ENCODE results near the gene EHMT1.

EHMT1 gene

GRCh38 chr9:137757139-137757538 lies 138.3 kb downstream of the EHMT1 start:
- in situ Hi-C loops (cut with MboI; ENCODE audit: low sequenced_read_pairs) = no loop called here

- in situ Hi-C loops (cut with MboI; ENCODE audit: low sequenced_read_pairs) = no loop called here
Observed at GRCh38 chr9:137757613-137758029, 138.8 kb downstream of the EHMT1 start.

GRCh38 chr9:137758067-137758466 lies 139.3 kb downstream of the EHMT1 start:
- in situ Hi-C loops (cut with MboI; ENCODE audit: low sequenced_read_pairs) = no loop called here

GRCh38 chr9:137759117-137759516 lies 140.3 kb downstream of the EHMT1 start:
- in situ Hi-C loops (cut with MboI; ENCODE audit: low sequenced_read_pairs) = no loop called here

GRCh38 chr9:137759649-137760321 lies 141.0 kb downstream of the EHMT1 start:
- in situ Hi-C loops (cut with MboI; ENCODE audit: low sequenced_read_pairs) = no loop called here

GRCh38 chr9:137760426-137760825 lies 141.6 kb downstream of the EHMT1 start:
- in situ Hi-C loops (cut with MboI; ENCODE audit: low sequenced_read_pairs) = no loop called here

GRCh38 chr9:137761032-137761431 lies 142.2 kb downstream of the EHMT1 start:
- in situ Hi-C loops (cut with MboI; ENCODE audit: low sequenced_read_pairs) = no loop called here

GRCh38 chr9:137761793-137762192 lies 143.0 kb downstream of the EHMT1 start:
- in situ Hi-C loops (cut with MboI; ENCODE audit: low sequenced_read_pairs) = no loop called here

GRCh38 chr9:137762414-137763061 lies 143.7 kb downstream of the EHMT1 start:
- in situ Hi-C loops (cut with MboI; ENCODE audit: low sequenced_read_pairs) = no loop called here

GRCh38 chr9:137763271-137763955 lies 144.6 kb downstream of the EHMT1 start:
- in situ Hi-C loops (cut with MboI; ENCODE audit: low sequenced_read_pairs) = no loop called here

GRCh38 chr9:137764171-137764671 lies 145.4 kb downstream of the EHMT1 start:
- in situ Hi-C loops (cut with MboI; ENCODE audit: low sequenced_read_pairs) = no loop called here

- in situ Hi-C loops (cut with MboI; ENCODE audit: low sequenced_read_pairs) = no loop called here
Observed at GRCh38 chr9:137764981-137765380, 146.2 kb downstream of the EHMT1 start.

GRCh38 chr9:137765536-137765935 lies 146.7 kb downstream of the EHMT1 start:
- in situ Hi-C loops (cut with MboI; ENCODE audit: low sequenced_read_pairs) = no loop called here

GRCh38 chr9:137771580-137771979 lies 152.8 kb downstream of the EHMT1 start:
- in situ Hi-C loops (cut with MboI; ENCODE audit: low sequenced_read_pairs) = no loop called here

- in situ Hi-C loops (cut with MboI; ENCODE audit: low sequenced_read_pairs) = no loop called here
Observed at GRCh38 chr9:137772281-137772873, 153.6 kb downstream of the EHMT1 start.

- in situ Hi-C loops (cut with MboI; ENCODE audit: low sequenced_read_pairs) = no loop called here
Observed at GRCh38 chr9:137774775-137775386, 156.1 kb downstream of the EHMT1 start.

GRCh38 chr9:137776306-137776995 lies 157.6 kb downstream of the EHMT1 start:
- in situ Hi-C loops (cut with MboI; ENCODE audit: low sequenced_read_pairs) = no loop called here

- in situ Hi-C loops (cut with MboI; ENCODE audit: low sequenced_read_pairs) = no loop called here
Observed at GRCh38 chr9:137777761-137778160, 159.0 kb downstream of the EHMT1 start.

- in situ Hi-C loops (cut with MboI; ENCODE audit: low sequenced_read_pairs) = no loop called here
Observed at GRCh38 chr9:137778336-137778735, 159.5 kb downstream of the EHMT1 start.

- in situ Hi-C loops (cut with MboI; ENCODE audit: low sequenced_read_pairs) = no loop called here
Observed at GRCh38 chr9:137778914-137779313, 160.1 kb downstream of the EHMT1 start.

Data from hTERT RPE-1 (cell line).